ENCODE results near the gene AGAP1. TPM values are rescaled to one million over a fixed set of nuclear protein-coding genes. Genes with fewer than 3 reads are reported as not detected.

AGAP1 gene
- total RNA-seq, 1 experiment from 2014 or later, result 25.8 TPM

- Histone ChIP-seq H3K14ac (ENCODE audit: insufficient read depth, low read length) (no peak overlapping the region), H2BK5ac (ENCODE audit: insufficient read length, low read length) (no peak overlapping the region), H3K9ac (ENCODE audit: extremely low read depth, insufficient read length, low read length) (no peak overlapping the region), H2BK20ac (ENCODE audit: low read depth, low read length, poor library complexity, severe bottlenecking) (no peak overlapping the region), H2BK15ac (ENCODE audit: low read depth, low read length) (no peak overlapping the region), H4K20me1 (ENCODE audit: control insufficient read depth, insufficient read depth, insufficient read length) (no peaks in the 10 kb centered on the region), H2BK12ac (ENCODE audit: insufficient read length, low read depth, low read length) (no peak overlapping the region), H3K4me1 (ENCODE audit: insufficient read depth, low read length) (no peaks in the 10 kb centered on the region; the same call in 1 of the 2 replicates), H4K8ac (replicated peaks; ENCODE audit: insufficient read length, low read depth, low read length) (no peak overlapping the region), H4K5ac (ENCODE audit: insufficient read length, low read depth, low read length) (no peak overlapping the region), H2BK120ac (ENCODE audit: low read depth, low read length, poor library complexity, severe bottlenecking) (no peak overlapping the region), H3K56ac (ENCODE audit: insufficient read length, low read depth, low read length) (no peak overlapping the region), H3K9me3 (ENCODE audit: control insufficient read depth, low read depth, low read length) (no peaks in the 10 kb centered on the region), H3K4me2 (ENCODE audit: insufficient read depth, insufficient read length, low read length) (no peak overlapping the region), H3K23ac (ENCODE audit: insufficient read length, low read depth, low read length) (no peak overlapping the region), H3K27me3 (ENCODE audit: insufficient read depth, low read length) (no peaks in the 10 kb centered on the region), H2AFZ (ENCODE audit: low read length) (no peak overlapping the region), H3K27ac (ENCODE audit: insufficient read length, low read depth, low read length) (no peak overlapping the region), H4K91ac (ENCODE audit: insufficient read length, low read depth, low read length) (no peak overlapping the region), H3K18ac (ENCODE audit: insufficient read length, low read depth, low read length) (no peak overlapping the region), H3T11ph (ENCODE audit: low read length) (no peak overlapping the region), H3K4ac (ENCODE audit: low read depth, low read length) (no peak overlapping the region), H2AK5ac (ENCODE audit: insufficient read length, low read length) (no peak overlapping the region), H3K23me2 (ENCODE audit: insufficient read length, low read depth, low read length, poor library complexity, severe bottlenecking) (no peaks in the 10 kb centered on the region), H3K79me2 (ENCODE audit: insufficient read depth, low read length) (no peaks in the 10 kb centered on the region), H3K79me1 (ENCODE audit: insufficient read depth, low read depth, low read length, poor library complexity, severe bottlenecking) (no peaks in the 10 kb centered on the region)
- TF ChIP-seq CTCF (conservative IDR thresholded peaks at IDR 0.05), result no peak
- no peaks in the 10 kb centered on the region; a peak in 1 of 5 replicates for H3K9me3 Mint-ChIP-seq
- no peak overlapping the region for H3K4me3 Mint-ChIP-seq
- H3K27ac Mint-ChIP-seq, result no peak overlapping the region
- H3K27me3 Mint-ChIP-seq (ENCODE audit: low read depth), result peaks cover 21% of the 10 kb centered on the region
- DNase-seq, result no peak
- peaks cover 17 to 28% of the 10 kb centered on the region in 2 experiments for H3K4me1 Mint-ChIP-seq
- WGBS (ENCODE audit: extremely low coverage, insufficient read length, low lambda C conversion rate), result no CpG with 5 or more reads among the region's 10 CpGs
- peaks cover 3 to 10% (median 5%) of the 10 kb centered on the region in 3 experiments; a peak in 5 of 7 replicates for H3K36me3 Mint-ChIP-seq (ENCODE audit: insufficient read depth in 1 of 3, low read depth in 3 of 3)
These were observed 554.2 kb downstream of the AGAP1 start for GRCh38 chr2:236047886-236048540.

Measured in H9 (cell line).